ENCODE results near the gene GPR108.

The GPR108 gene

GRCh38 chr19:6707011-6707657, 30.2 kb downstream of the GPR108 start:
- DNase-seq (no peak), ATAC-seq (no peak)

GRCh38 chr19:6706633-6706958, 30.8 kb downstream of the GPR108 start:
- ATAC-seq (no peak), DNase-seq (no peak)

- ATAC-seq (no peak), DNase-seq (no peak)
Observed at GRCh38 chr19:6705931-6706632, 31.3 kb downstream of the GPR108 start.

- no peak for ATAC-seq
- DNase-seq = no peak
Observed at GRCh38 chr19:6700586-6701316, 36.6 kb downstream of the GPR108 start.

GRCh38 chr19:6699935-6700334, 37.4 kb downstream of the GPR108 start:
- ATAC-seq (no peak), DNase-seq (no peak)

GRCh38 chr19:6697291-6697690, 40.1 kb downstream of the GPR108 start:
- ATAC-seq = no peak

GRCh38 chr19:6696239-6696820, 41.0 kb downstream of the GPR108 start:
- ATAC-seq (no peak), DNase-seq (no peak)

More at GRCh38 chr19:6697291-6697690, 40.1 kb downstream of the GPR108 start:
- peak; percentile 23 for DNase-seq

GRCh38 chr19:6694147-6694815, 43.1 kb downstream of the GPR108 start:
- ATAC-seq (peak; percentile 75), DNase-seq (peak; percentile 28)

- ATAC-seq (no peak), DNase-seq (no peak)
Observed at GRCh38 chr19:6693681-6694080, 43.7 kb downstream of the GPR108 start.

- DNase-seq (no peak), ATAC-seq (no peak)
Observed at GRCh38 chr19:6693056-6693471, 44.3 kb downstream of the GPR108 start.

GRCh38 chr19:6692027-6692426, 45.4 kb downstream of the GPR108 start:
- ATAC-seq = no peak
- no peak for DNase-seq

- no peak for ATAC-seq
- DNase-seq = no peak
Observed at GRCh38 chr19:6691342-6691741, 46.0 kb downstream of the GPR108 start.

GRCh38 chr19:6690160-6690885, 47.1 kb downstream of the GPR108 start:
- DNase-seq (no peak), ATAC-seq (no peak)

- ATAC-seq (peak; percentile 55), DNase-seq (no peak)
Observed at GRCh38 chr19:6687114-6687513, 50.3 kb downstream of the GPR108 start.

- ATAC-seq = no peak
- DNase-seq = no peak
Observed at GRCh38 chr19:6686628-6686975, 50.8 kb downstream of the GPR108 start.

- no peak for DNase-seq
- no peak for ATAC-seq
Observed at GRCh38 chr19:6685962-6686627, 51.3 kb downstream of the GPR108 start.

- DNase-seq = no peak
- no peak for ATAC-seq
Observed at GRCh38 chr19:6685482-6685881, 51.9 kb downstream of the GPR108 start.

GRCh38 chr19:6683971-6684370, 53.4 kb downstream of the GPR108 start:
- ATAC-seq (peak; percentile 82), DNase-seq (no peak)

- no peak for DNase-seq
- no peak for ATAC-seq
Observed at GRCh38 chr19:6682607-6683128, 54.7 kb downstream of the GPR108 start.

- no peak for DNase-seq
- ATAC-seq = no peak
Observed at GRCh38 chr19:6680141-6680540, 57.2 kb downstream of the GPR108 start.
